Right lobe of liver (tissue), 4 donors: Measurements from ENCODE around the gene EFCAB10.

Experiments
- POLR2A ChIP-seq: fragments of 450-650 bp; IDR thresholded peaks from one replicate; pipeline ENCODE4 v1.6.1; 2017; ENCODE audit warnings: antibody characterized with exemption, mild to moderate bottlenecking
- TF ChIP-seq, protein P1 (sequence below), 4 donors: fragments of 200-600 bp in 3 of 4; fragments of 450-650 bp in 1 of 4; IDR thresholded peaks; one replicate each; pipeline versions ENCODE4 v1.5.1 to v1.8.0; 2016 to 2022; ENCODE audit warnings: antibody characterized with exemption in 4 of 4, mild to moderate bottlenecking in 2 of 4
- donor health status: DM: no; HTN: no; CAD: no.
- donor health status: DM: no; HTN: no; CAD: no.
- donor health status: DM: no; HTN: yes; CAD: no.

- TF ChIP-seq, protein P1, sequence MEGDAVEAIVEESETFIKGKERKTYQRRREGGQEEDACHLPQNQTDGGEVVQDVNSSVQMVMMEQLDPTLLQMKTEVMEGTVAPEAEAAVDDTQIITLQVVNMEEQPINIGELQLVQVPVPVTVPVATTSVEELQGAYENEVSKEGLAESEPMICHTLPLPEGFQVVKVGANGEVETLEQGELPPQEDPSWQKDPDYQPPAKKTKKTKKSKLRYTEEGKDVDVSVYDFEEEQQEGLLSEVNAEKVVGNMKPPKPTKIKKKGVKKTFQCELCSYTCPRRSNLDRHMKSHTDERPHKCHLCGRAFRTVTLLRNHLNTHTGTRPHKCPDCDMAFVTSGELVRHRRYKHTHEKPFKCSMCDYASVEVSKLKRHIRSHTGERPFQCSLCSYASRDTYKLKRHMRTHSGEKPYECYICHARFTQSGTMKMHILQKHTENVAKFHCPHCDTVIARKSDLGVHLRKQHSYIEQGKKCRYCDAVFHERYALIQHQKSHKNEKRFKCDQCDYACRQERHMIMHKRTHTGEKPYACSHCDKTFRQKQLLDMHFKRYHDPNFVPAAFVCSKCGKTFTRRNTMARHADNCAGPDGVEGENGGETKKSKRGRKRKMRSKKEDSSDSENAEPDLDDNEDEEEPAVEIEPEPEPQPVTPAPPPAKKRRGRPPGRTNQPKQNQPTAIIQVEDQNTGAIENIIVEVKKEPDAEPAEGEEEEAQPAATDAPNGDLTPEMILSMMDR (IDR thresholded peaks at IDR 0.05): peak in 1 of 4 donors; percentile 4
- no peak for TF ChIP-seq POLR2A
These were observed 12.7 kb upstream of the EFCAB10 start for GRCh38 chr7:105594034-105594433.
